HG03097 (cell line): ENCODE measurements around the gene CCDC182.

ENCODE experiments used
- ATAC-seq: cut with Tn5 transposase; IDR thresholded peaks from one replicate; pipeline ENCODE4 v1.9.1; 2021; ENCODE audit not compliant: unreplicated experiment, low FRiP score

CCDC182 gene

DNA sequence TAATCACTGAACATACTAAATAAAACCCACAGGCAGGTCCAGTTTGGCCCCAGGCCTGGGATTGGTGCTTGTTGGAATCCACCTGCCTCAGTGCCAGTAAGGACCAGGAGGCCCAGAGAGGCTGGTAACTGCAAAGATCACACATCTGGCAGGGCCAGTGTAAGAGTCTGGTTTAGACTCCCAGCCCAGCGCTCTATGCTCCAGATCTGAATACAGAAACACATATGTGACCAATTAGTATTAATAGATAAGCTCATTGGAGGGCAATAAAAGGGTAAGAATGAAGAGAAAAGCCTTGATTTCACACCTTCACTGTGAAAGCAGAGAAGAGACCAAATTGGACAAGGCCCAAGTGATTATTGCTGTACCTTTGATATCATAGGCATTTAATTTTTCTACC, 13.6 kb upstream of the CCDC182 start:
- no peak for ATAC-seq

DNA sequence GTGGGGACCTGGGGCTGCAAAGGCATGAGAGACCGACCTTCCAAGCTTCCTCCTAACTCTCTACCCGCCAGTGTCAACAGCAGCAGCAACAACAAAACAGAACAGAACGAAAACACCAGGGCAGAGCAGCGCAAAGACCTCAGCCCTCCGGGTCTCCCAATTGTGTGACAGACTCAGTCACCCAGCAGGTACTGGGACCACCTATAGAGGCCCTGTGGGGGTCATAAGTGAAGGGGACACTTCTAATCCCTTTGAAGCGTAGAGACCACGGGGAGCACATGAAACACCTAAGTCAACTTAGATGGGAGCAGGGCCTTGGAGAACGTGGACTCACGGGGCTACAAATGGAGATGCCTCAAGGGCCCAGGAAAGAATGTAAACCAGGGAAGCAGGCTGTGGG, 12.6 kb upstream of the CCDC182 start:
- ATAC-seq, result no peak

DNA sequence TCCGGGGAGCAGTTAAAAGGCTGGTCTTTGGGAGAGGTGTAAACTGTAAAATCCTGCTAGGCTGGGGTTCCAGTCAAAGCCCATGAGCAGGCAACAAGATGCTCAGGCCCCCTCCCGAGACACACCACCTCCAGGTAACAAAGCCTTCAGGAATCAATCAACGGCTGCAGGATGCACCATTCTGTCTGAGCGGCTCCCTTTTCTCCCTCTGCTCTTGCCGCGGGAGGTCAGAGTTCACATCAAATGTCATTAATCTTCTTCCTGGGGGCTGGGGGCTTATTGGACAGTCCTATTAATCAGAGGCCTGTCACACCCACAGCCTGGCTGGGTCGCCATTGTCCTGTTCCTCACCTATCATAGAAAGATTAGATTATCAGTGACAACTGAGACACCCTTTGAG, 11.9 kb upstream of the CCDC182 start:
- ATAC-seq, result no peak

GRCh38 chr17:57755480-57756070, 10.5 kb upstream of the CCDC182 start:
- ATAC-seq, result no peak

DNA sequence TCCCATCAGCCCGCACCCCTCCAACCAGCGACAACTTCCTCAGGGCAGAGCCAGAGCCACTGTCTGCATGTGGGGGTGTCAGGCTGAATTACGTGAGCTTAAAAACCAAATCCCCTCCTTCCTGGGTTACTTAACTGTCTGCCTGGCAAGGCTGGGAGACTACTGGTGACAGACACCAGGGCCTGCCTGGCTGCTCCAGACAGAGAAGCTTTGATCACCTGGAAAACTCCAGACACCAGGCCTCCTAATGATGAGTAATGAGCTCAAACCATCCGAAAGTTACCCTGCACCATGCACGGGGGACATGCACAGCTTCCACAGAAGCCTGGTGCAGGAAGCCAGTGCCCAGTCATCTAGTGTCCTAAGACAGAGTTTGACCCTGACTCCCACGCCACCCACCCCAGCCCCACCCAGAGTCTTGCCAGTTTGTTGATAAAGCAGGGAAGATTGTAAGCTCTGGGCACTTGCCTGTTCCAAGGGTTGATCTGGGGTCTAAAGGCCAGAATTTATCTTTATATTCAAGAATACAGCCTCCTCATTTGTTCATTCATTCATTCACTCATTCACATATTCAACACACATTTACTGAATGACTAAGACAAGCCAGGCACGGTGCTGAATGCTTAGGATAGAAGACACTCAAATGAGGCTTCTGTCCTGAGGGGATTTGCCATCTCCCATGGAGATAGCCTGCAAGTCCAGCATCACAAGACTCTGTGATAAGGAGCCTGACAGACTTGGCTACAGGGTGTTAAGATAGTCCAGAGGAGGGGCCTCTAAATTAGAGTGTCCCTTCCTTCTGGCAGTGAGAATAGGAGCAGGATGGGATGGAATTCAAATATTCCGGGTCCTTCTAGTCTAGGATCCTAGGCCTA, 7.2 kb upstream of the CCDC182 start:
- ATAC-seq, result no peak

- ATAC-seq, result no peak
Observed at GRCh38 chr17:57751348-57751971, 6.4 kb upstream of the CCDC182 start.

GRCh38 chr17:57750895-57751294, 5.8 kb upstream of the CCDC182 start:
- ATAC-seq, result no peak

GRCh38 chr17:57750109-57750871, 5.2 kb upstream of the CCDC182 start:
- no peak for ATAC-seq

- no peak for ATAC-seq
Observed at GRCh38 chr17:57749701-57750100, 4.6 kb upstream of the CCDC182 start.

GRCh38 chr17:57747221-57748017, 2.3 kb upstream of the CCDC182 start:
- no peak for ATAC-seq

GRCh38 chr17:57746221-57746620, 1.1 kb upstream of the CCDC182 start:
- no peak for ATAC-seq

- ATAC-seq, result no peak
Observed at GRCh38 chr17:57744195-57745170, 616 bp downstream of the CCDC182 start.

GRCh38 chr17:57740235-57740528, 4.9 kb downstream of the CCDC182 start:
- no peak for ATAC-seq

DNA sequence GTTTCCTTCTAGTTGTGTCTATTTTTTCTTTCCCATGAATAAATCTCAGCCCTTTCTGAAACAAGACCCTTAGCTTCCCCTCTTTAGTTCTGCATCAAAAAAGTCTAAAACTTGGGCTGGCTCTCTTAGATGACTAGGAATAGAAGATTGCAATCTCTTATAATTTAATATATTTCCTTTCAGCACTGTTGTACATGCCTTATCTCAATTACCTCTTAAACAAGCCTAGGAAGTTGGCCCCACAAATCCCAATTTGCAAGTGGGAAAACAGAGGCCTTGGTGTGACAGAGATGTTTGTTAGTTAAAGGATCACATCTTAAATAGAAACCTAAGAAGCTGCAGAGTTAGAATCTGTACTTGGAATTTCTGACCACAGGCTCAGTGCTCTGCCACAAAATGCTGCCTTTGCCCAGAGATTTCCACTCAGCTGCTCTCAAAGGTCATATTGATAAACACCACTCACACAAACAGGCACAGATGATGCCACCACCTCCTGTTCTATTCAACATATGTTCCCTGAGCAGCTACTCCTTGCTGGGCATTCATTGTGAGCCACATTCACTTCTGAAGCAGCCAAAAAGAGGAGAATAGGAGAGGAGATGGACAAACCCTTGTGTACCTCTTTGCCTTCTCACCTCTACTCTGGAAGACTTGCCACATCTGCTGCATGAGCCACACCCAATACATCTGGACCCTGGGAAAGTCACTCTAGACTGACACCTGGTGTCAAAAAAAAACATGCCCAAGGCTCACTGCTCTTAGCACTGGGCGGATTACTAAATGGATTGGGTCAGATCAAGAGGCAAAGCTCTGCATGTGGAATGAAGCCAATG, 5.5 kb downstream of the CCDC182 start:
- ATAC-seq, result no peak

DNA sequence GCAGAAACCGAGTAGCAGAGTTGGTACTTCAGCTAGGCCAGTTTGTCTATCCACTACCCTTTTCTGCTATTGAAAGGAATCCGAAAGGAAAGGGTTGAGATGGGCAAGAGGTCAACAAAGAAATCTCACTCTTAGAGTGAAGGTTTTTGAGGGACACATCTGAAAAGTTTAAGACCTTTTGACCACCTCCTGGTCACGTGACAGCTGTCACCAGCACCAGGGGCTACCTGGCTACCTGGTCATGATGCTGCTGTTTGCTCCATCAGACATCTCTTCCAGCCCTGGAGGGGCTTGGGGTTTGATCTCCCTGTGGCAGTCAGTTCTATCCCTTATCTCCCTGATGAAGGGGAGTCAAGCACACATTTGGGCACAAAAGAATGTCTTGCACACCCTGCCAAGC, 7.6 kb downstream of the CCDC182 start:
- no peak for ATAC-seq

GRCh38 chr17:57735707-57736106, 9.4 kb downstream of the CCDC182 start:
- ATAC-seq, result no peak

DNA sequence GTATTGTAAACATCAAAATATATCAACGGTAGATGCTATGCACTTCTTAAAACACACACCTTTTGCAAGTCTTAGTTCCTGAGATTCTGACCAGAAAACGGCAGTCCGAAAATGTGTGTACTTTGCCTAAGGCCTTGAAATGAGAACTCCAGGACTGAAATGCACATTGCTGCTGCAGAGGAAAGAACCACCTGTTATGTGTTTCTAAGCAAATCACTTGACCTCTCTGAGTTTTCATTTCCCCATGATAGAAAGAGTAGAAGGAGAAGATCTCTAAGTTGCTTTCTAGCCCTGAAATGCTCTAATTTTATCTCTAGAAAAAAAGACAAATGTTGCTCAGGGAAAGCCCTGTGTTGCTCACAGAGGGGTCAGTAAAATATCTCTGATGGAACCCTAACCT, 9.9 kb downstream of the CCDC182 start:
- ATAC-seq, result no peak

- no peak for ATAC-seq
Observed at GRCh38 chr17:57733085-57733484, 12.0 kb downstream of the CCDC182 start.
